Endometrium (tissue), 2 donors: ENCODE measurements around the gene SLC38A10.

Source experiments
- FAIRE-seq: peaks from 2 replicates; lab custom pipeline; 2012; peaks lifted over from hg19 to GRCh38; lab: Jason Lieb, UNC
- donor health status: control.
- donor health status: control.

Gene SLC38A10

DNA sequence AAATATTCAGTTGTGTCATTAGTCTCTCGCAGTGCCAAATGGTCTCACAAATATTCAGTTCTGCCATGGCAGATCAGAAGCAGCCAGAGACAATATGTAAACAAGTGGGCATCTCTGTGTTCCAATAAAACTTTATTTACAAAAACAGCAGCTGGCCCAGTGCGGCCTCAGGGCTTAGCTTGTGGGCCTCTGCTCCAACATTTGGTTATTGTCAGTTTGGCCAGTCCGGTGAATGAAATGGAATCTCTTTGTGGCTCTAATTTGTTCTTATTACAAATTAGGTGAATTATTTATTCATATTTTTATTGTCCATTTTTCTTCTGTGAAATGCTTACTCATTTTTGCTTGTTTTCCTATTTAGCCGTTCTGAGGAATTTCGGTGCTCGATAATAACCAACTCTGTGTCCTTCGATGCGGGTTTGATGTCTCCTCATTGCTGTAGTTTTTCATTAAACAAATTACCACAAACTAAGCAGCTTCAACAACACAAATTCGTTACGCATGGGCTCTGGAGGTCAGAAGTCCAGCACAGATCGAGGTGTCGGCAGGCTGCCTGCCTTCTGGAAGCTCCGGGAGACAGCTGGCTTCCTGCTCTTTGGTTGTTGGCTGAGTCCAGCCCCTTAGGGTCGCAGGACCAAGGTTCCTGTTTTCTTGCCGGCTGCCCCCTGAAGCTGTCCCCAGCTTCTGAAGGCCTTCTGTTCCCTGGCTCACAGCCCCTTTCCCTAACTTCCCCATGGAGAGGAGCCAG lies 4.1 kb upstream of the SLC38A10 start:
- FAIRE-seq = no peak

GRCh38 chr17:81298325-81298990 lies 3.4 kb upstream of the SLC38A10 start:
- no peak for FAIRE-seq

DNA sequence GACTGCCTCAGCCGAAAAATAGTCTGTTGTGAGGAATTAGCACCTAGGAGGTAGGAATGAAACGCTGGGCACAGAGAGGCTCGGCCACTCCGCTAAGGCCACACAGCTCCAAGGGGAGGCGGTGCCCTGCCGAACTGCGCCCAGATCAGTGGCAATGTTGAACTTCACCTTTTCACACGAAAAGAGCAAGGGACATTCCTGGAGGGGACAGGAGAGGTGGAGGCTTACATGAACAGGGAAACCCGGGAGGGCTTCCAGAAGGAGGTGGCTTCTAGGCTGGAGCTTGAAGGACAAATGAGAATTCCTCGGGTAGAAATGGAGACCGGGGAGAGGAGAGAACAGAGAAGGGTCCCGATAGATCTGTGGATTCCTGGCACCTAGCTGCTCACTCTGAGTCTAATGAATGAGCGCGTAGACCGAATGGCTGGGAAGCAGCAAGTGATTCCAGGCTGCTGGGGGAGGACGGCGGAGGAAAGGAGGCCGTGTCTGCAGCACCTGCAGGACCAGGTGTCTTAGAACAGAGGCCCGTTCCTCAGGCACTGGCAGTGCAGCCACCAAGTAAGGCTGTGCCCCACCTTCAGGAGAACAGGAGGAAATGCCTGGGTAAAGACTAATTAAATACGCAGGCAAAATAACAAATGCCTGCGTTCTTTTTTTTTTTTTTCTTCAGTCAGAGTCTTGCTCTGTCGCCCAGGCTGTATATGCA lies 722 bp upstream of the SLC38A10 start:
- FAIRE-seq = no peak

DNA sequence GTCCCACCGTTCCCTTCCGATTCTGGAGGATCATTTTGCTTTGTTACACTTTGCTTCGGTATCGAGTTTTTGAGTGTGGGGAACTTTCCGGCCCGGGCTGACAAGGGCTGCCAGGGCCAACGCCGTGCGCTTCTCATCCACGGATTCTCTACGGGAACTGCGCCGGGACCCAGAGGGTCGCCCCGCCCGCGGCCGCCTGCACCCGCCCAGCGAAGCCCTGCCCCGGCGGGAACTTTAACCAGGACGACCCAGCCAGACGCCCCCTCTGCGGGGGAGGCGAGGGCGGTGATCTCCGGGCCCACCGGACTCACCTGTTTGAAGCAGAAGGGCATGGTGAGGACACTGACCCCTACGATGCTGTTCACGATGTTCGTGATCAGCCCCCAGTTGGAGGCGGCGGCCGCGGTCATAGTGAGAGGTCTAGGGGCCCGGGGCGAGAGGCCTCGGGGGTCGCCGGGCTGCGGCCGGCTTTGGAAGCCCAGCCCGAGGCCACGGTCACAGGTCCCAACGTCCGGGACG lies 536 bp downstream of the SLC38A10 start:
- FAIRE-seq = no peak

DNA sequence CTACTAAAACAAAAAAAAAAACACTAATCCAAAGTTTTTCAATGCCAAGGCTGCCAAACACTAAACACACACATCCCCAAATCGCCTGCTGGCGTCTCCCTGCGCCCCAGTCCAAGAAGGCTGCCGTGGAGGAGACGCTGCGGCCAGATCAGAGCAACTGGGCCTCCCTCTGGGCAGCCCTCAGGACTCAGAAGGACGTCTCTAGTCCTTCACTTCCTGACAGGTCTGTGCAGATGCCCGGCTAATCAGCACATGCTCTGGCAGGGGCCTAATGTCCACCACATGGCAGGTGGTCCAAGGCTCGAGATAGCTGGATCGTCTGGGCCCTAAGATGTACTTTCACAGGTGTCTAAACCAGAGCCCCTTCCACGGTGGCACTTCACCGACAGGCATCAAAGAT lies 2.7 kb downstream of the SLC38A10 start:
- FAIRE-seq = no peak

DNA sequence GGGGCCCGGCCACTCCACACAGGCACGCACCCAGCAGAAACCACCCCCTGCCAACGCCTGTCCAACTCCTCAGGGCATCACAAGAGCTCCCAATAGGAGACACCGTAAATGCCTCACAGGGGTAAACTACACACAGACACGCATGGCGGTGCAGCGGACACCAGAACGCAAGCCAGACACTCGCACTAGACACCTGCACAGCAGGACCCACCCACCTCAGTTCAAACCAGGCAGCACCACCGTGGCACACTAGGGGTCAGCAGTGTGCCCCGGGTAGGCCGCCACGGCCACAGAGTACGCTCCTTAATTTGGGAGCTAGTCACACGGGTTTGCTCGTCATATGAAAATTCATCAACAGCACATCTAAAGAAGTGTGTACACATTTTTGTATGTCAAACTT lies 3.4 kb downstream of the SLC38A10 start:
- no peak for FAIRE-seq

DNA sequence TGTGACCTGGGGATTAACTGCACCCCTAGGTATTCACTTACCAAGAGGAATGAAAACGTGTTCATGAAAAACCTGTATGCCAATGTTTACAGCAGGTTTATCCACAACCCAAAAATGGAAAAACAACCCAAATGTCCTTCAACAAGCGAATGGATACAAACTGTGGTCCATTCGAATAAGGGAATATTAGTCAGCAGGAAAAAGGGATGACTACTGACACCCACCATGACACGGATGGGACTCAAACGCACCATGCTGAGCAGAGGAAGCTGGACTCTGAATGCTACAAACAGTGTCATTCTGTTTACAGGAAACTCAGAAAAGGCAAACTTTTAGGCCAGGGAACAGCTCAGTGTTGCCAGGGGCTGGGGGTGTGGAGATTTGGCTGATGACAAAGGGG lies 4.9 kb downstream of the SLC38A10 start:
- FAIRE-seq = no peak

- FAIRE-seq = no peak
Measured at GRCh38 chr17:81289627-81290026, 5.5 kb downstream of the SLC38A10 start.

DNA sequence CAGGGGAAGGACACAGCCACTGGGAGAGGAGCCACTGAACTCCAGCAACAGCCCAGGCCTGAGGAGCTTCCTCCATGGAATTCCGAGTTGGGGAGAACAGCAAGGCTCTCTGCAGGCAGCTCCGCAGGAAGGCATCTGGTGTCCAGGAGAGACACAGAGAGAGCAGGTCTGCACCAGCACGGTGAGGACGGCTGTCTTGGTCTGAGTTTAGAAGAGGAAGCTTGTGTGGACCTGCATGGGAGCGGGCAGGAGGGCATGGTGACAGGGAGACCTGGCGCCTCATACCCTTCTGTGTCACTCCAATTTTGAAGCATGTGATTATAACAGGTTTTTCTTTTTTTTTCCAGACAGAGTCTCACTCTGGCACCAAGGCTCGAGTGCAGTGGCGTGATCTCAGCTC lies 6.4 kb downstream of the SLC38A10 start:
- no peak for FAIRE-seq

- FAIRE-seq = no peak
Measured at GRCh38 chr17:81287741-81288430, 7.2 kb downstream of the SLC38A10 start.

- FAIRE-seq = no peak
Measured at GRCh38 chr17:81287152-81287551, 8.0 kb downstream of the SLC38A10 start.

DNA sequence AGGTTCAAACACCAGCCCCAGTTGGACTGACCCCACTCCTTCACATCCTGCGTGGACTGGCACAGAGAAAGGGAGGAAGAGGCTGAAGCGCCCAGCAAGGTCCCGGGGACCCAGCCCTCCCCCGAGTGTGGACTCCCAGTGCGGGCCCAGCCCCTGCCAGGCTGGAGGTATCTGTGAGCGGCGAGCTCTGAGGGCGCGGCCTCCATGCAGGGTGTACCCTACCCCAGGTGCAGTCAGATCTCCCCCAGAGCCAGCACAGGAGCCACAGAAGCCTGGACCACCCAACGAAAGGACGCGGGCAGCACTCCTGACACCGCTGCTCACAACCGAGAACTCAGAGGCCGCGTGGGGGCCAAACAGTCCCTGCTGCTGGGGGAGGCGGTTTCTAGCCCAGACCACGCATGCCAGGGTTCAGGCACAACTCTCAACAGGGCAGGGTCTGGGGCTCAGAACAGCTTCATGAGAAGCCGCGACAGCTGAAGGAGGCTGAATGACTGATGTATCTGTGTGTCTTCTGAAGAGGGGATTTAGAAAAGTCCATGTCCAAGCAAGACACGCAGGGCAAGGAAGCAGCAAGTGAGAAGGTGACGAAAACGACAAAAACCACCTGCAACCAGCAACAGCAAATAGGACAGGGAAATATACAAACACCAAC lies 8.5 kb downstream of the SLC38A10 start:
- FAIRE-seq = no peak

DNA sequence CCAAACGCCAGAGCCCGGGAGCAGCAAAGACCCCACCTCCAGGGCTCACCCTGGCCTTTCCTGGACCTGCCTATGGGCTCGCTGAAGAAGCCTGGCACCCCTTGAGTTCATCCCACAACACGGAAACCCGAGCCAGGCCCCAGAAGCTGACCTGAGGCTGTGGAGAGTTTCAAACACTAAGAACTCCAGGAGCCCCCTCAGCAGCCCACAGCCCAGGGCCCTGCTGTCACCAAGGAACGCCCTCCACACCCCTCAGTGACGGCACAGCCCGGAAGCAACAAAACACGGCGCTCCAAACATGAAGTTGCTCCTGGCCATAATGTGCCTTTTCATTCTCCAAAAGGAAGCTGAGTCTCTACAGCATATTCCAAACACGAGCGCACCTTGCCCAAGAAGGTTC lies 9.2 kb downstream of the SLC38A10 start:
- no peak for FAIRE-seq

DNA sequence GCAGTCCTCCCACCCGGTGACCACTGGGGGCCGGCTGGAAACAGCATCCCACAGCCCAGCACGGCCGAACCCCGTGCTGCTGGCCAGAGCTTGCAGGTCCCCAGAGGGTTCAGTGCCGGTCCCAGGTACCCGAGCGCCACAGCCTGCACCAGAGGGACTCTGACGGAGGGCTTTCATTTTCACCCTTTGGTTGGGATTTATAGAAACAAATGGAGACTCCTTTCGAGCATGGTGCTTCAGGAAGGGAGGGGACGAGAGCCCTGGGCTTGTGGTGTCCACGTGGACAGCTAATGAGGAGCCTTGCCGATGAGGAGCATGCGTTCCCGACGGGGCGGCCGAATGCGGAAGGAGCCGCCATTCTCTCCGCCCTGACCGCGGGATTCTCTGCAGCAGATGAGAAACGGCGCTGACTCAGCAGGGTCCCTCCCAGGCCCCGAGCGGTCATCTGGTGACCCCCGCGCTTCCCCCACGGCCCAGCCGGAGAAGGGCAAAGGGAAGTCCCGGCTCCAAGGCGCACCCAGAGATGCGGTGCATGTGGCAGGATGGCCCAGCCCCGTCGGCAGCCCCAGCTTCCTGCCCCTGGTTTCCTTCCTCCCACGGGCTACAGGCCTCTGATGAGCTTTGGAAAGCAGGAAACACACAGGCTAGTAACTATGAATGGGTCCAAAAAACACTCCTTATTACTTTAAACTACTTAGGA lies 9.8 kb downstream of the SLC38A10 start:
- FAIRE-seq = no peak

GRCh38 chr17:81282876-81283275 lies 12.2 kb downstream of the SLC38A10 start:
- FAIRE-seq = no peak

- no peak for FAIRE-seq
Measured at GRCh38 chr17:81282141-81282540, 13.0 kb downstream of the SLC38A10 start.

DNA sequence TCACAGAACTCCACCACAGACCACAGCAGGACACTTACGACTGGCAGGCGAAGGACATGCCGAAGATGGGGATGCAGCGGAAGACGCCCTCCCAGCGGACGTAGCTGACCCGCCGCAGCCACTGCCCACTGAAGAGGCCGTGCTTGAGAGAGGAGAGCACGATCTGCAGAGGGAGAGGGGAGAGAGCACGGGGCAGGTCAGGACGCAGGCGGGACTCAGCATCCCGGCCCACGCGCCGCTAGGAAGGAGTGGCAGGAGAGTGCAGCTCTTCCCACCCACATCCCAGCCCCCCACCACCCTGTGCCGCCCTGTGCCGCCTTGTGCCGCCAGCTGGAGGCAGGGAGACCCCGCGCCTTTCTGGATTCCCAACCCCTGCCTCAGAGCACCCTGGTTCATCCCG lies 14.5 kb downstream of the SLC38A10 start:
- FAIRE-seq = no peak

DNA sequence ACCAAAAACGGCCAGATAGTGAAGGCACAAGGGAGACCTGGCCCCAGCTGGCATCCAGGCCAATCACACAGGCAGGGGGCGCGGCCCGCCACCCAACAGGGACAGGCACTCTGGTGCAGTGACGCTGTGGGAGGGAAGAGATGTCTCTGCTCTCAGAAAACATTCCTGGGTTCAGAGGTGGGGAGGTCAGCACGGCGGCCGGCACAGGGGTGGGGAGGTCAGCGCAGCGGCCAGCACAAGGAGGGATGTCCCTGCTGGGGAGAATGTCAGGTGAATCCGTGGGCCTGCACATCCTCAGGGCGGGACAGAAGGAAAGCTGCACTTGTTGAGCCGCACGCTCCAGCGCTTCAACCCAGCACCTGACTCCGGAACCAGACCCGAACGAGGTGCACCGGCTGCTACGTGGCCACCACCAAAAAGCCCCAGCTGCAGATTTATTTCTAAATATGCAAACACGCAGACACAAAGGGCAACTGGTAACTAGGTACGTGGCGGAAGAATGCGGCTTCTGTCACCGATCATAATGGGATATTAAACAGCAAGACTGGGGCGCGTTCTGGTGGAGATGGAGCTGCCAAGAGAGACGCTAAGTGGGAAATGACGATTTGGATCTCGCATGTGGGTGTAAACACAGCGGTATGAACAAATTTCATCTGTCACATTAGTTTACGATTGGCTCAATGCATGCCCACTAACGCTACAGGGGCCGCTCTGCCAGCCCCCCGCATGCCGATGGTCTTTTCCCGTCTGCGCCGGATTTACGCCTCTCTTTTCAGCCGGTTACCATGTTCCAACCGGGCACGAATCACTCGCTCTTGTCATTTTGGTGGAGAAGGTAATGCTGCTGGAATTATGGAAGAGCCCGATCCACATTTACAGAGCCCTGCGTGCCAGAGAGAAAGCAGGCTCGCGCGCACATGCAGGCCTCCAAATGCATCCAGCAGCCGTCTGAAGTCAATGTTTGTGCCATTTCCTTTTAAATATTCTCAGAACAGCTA lies 15.5 kb downstream of the SLC38A10 start:
- no peak for FAIRE-seq

- FAIRE-seq = no peak
Measured at GRCh38 chr17:81278831-81279230, 16.3 kb downstream of the SLC38A10 start.
